Activated CD4-positive, alpha-beta memory T cell treated with anti-CD3 and anti-CD28 coated beads for 36 hours (primary cell): ENCODE data around the gene PDE10A. TPM values are rescaled to one million over a fixed set of nuclear protein-coding genes. Genes with fewer than 3 reads are reported as not detected.

Source experiments
- CTCF ChIA-PET: fragments of 350-600 bp; sonication (Branson Sonifier 250); formaldehyde crosslinking; loops from one replicate; lab custom pipeline; 2021; ENCODE audit warnings: antibody characterized with exemption, inconsistent platforms; lab: Charles Lee
- POLR2A ChIA-PET: fragments of 350-600 bp; sonication (Branson Sonifier 250); formaldehyde crosslinking; loops from one replicate; lab custom pipeline; 2021; ENCODE audit warnings: antibody characterized with exemption; lab: Charles Lee
- DNase-seq: peaks from one replicate; pipeline ENCODE4 v3.0.0-alpha.2; 2020
- H3K27ac Mint-ChIP-seq: one replicate; pipeline ENCODE4 v1.8.0; 2021; ENCODE audit warnings: mixed read lengths
- H3K27me3 Mint-ChIP-seq: one replicate; pipeline ENCODE4 v1.8.0; 2021; ENCODE audit warnings: mixed read lengths
- H3K36me3 Mint-ChIP-seq: one replicate; pipeline ENCODE4 v1.8.0; 2021; ENCODE audit warnings: mixed read lengths
- H3K4me1 Mint-ChIP-seq: one replicate; pipeline ENCODE4 v1.8.0; 2021; ENCODE audit warnings: low read depth, mixed read lengths
- H3K4me3 Mint-ChIP-seq: one replicate; pipeline ENCODE4 v1.8.0; 2021; ENCODE audit warnings: mild to moderate bottlenecking, mixed read lengths
- H3K9me3 Mint-ChIP-seq: one replicate; pipeline ENCODE4 v1.8.0; 2021; ENCODE audit warnings: mixed read lengths
- intact Hi-C: fragments of 100-400 bp; cut with micrococcal nuclease; formaldehyde crosslinking; loops from one replicate; pipeline ENCODE4 v1.15.1; 2023
- total RNA-seq, 2 experiments: library from RNA; stranded (reverse); gene quantifications; one replicate each; pipeline ENCODE4 v1.2.3, GENCODE V29; 2021

PDE10A gene
- total RNA-seq, 2 experiments from 2014 or later: not detected

- POLR2A ChIA-PET: no interaction called here
- Mint-ChIP-seq H3K4me1 (no peaks in the 10 kb centered on the region), H3K9me3 (no peaks in the 10 kb centered on the region), H3K4me3 (no peak overlapping the region), H3K36me3 (no peaks in the 10 kb centered on the region), H3K27ac (no peak overlapping the region), H3K27me3 (no peaks in the 10 kb centered on the region)
- CTCF ChIA-PET: no interaction called here
- intact Hi-C loops: no loop called here
- no peak for DNase-seq
Measured at GRCh38 chr6:165455488-165455887, 207.6 kb downstream of the PDE10A start.

DNA sequence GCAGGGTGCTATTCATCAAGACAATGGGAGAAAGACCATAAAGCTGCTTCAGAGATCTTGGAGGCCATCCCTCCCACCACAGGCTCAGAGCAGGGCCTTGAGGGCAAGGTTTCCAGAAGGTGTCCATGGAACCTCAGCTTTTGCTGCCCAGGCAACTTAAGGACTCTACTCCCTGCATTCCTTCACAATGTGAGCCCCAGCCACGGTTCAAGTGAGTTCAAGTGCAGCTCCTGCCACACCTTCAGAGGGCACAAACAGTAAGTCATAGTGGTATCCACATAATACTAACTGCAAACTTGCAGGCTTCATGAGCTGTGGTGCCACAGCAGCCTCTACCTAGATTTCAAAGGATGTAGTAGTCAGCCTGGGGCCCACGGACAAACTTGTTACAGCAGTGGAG lies 209.6 kb downstream of the PDE10A start:
- H3K36me3 Mint-ChIP-seq: no peaks in the 10 kb centered on the region
- ChIA-PET CTCF (no interaction called here), POLR2A (no interaction called here)
- no peak overlapping the region for H3K27ac Mint-ChIP-seq
- H3K9me3 Mint-ChIP-seq: no peaks in the 10 kb centered on the region
- no peak overlapping the region for H3K4me3 Mint-ChIP-seq
- H3K27me3 Mint-ChIP-seq: no peaks in the 10 kb centered on the region
- no peaks in the 10 kb centered on the region for H3K4me1 Mint-ChIP-seq
- no peak for DNase-seq
- intact Hi-C loops: no loop called here

DNA sequence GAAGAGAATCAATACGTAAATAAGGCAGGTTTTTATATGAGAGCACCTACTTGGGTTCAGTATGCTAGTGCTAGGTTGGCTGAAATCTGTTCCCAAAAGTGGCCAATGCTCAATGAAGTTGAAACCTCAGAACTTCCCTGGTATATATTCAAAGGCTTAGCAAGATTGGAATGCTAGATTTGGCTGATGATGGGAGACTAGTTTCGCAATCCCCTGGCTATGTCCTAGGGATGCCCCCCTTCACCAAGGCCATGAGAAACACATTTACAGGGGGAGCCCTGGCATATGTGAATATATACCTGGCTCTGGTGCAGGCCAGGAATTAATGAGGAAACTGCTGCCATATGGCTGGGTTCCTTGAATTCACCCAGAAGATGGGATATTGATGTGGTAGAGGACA lies 211.2 kb downstream of the PDE10A start:
- Mint-ChIP-seq H3K36me3 (no peaks in the 10 kb centered on the region), H3K9me3 (no peaks in the 10 kb centered on the region), H3K27me3 (no peaks in the 10 kb centered on the region), H3K27ac (no peak overlapping the region), H3K4me3 (no peak overlapping the region), H3K4me1 (no peaks in the 10 kb centered on the region)
- ChIA-PET POLR2A (no interaction called here), CTCF (no interaction called here)
- no peak for DNase-seq
- intact Hi-C loops: no loop called here

GRCh38 chr6:165448210-165448609 lies 214.8 kb downstream of the PDE10A start:
- POLR2A ChIA-PET: no interaction called here
- no peak overlapping the region for H3K27ac Mint-ChIP-seq
- CTCF ChIA-PET: no interaction called here
- no peak for DNase-seq
- H3K36me3 Mint-ChIP-seq: no peaks in the 10 kb centered on the region
- H3K4me3 Mint-ChIP-seq: no peak overlapping the region
- no peaks in the 10 kb centered on the region for H3K9me3 Mint-ChIP-seq
- no peaks in the 10 kb centered on the region for H3K4me1 Mint-ChIP-seq
- intact Hi-C loops: no loop called here
- H3K27me3 Mint-ChIP-seq: no peaks in the 10 kb centered on the region

- H3K27ac Mint-ChIP-seq: no peak overlapping the region
- no peaks in the 10 kb centered on the region for H3K36me3 Mint-ChIP-seq
- no peak overlapping the region for H3K4me3 Mint-ChIP-seq
- CTCF ChIA-PET: no interaction called here
- no peaks in the 10 kb centered on the region for H3K9me3 Mint-ChIP-seq
- intact Hi-C loops: no loop called here
- H3K27me3 Mint-ChIP-seq: no peaks in the 10 kb centered on the region
- POLR2A ChIA-PET: no interaction called here
- H3K4me1 Mint-ChIP-seq: no peaks in the 10 kb centered on the region
- DNase-seq: no peak
Measured at GRCh38 chr6:165447141-165447540, 215.9 kb downstream of the PDE10A start.

GRCh38 chr6:165446331-165446730 lies 216.7 kb downstream of the PDE10A start:
- no peaks in the 10 kb centered on the region for H3K27me3 Mint-ChIP-seq
- no peak overlapping the region for H3K27ac Mint-ChIP-seq
- ChIA-PET POLR2A (no interaction called here), CTCF (no interaction called here)
- H3K4me3 Mint-ChIP-seq: no peak overlapping the region
- intact Hi-C loops: no loop called here
- H3K4me1 Mint-ChIP-seq: no peaks in the 10 kb centered on the region
- H3K9me3 Mint-ChIP-seq: no peaks in the 10 kb centered on the region
- no peak for DNase-seq
- H3K36me3 Mint-ChIP-seq: no peaks in the 10 kb centered on the region

DNA sequence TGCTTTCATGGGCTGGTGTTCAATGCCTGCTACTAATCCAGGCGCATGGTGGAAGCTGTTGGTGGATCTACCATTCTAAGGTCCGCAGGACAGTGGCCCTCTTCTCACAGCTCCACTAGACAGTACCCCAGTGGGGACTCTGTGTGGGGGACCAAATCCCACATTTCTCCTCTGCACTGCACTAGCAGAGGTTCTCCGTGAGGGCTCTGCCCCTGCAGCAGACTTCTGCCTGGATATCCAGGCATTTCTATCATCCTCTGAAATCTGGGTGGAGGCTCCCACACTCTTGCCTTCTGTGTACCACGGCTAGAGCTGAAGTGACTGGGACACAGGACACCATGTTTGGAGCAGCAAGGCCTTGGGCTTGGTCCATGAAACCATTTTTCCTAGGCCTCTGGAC lies 219.6 kb downstream of the PDE10A start:
- POLR2A ChIA-PET: no interaction called here
- no peak for DNase-seq
- intact Hi-C loops: loop anchor here (5.0 kb wide), 1 partner anchor 664 kb away; no protein-coding TSS in a partner anchor
- Mint-ChIP-seq H3K4me3 (no peak overlapping the region), H3K27ac (no peak overlapping the region), H3K4me1 (no peaks in the 10 kb centered on the region), H3K27me3 (no peaks in the 10 kb centered on the region), H3K36me3 (no peaks in the 10 kb centered on the region), H3K9me3 (no peaks in the 10 kb centered on the region)
- CTCF ChIA-PET: no interaction called here

DNA sequence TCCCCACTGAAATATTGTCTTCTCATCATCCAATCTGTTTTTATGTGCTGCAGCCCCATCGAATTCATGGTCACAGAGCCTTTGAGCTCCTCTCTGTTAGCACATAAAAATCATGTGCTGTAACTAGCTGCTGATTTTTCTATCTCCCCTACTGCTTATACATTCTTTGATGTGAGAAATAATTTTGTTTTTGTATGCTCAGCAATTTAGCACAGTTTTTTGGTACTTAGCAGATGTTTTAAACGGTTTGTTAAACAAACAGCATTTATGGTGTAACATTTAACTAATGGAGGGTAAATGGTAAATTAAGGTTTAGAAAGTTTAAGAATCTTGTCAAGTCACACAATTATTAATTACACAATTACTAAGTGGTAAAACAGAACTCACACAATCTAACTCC lies 221.9 kb downstream of the PDE10A start:
- Mint-ChIP-seq H3K27ac (no peak overlapping the region), H3K4me1 (no peaks in the 10 kb centered on the region), H3K4me3 (no peak overlapping the region), H3K9me3 (no peaks in the 10 kb centered on the region), H3K27me3 (no peaks in the 10 kb centered on the region), H3K36me3 (no peaks in the 10 kb centered on the region)
- POLR2A ChIA-PET: no interaction called here
- intact Hi-C loops: loop anchor here (5.0 kb wide), 1 partner anchor 666 kb away; no protein-coding TSS in a partner anchor
- CTCF ChIA-PET: interaction anchor here (0.7 to 1.6 kb wide), 3 partner anchors 17 to 412 kb away, joined by 3 to 5 read pairs (median 4); no protein-coding TSS in a partner anchor
- DNase-seq: no peak

DNA sequence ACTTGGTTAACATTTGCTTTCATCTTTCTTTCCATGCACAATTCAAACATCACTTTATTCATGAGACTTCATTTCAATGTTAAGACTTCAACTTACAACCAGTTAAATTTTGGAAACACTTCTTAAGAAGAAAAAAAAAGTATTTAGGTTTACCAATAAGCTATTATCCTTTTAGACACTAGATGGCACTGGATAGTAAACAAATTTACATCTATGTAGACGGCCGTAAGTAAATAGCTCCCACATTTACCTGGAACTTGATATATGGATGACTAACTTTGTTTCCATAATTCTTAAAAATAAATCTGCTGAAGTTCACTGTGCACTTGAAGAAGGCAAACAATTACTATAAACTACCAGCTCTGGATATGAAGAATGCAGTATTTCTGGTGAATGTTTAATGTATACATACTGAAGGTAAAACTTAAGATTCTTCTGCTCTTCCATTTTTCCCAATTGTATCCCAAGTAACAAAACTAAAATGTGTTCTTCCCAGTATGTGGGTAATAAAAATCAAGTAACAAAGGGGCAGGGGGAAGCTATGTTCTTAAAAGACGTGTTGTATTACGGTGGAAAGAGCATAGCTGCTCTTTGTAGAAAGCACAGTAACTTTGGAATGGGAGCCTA lies 223.0 kb downstream of the PDE10A start:
- DNase-seq: no peak
- no peaks in the 10 kb centered on the region for H3K36me3 Mint-ChIP-seq
- ChIA-PET CTCF (interaction anchor here (0.7 to 1.6 kb wide), 5 partner anchors 12 to 413 kb away, joined by 3 to 16 read pairs (median 4); no protein-coding TSS in a partner anchor), POLR2A (no interaction called here)
- intact Hi-C loops: loop anchor here (1.0 to 5.0 kb wide), 2 partner anchors 410 to 667 kb away; no protein-coding TSS in a partner anchor
- H3K4me1 Mint-ChIP-seq: no peaks in the 10 kb centered on the region
- no peaks in the 10 kb centered on the region for H3K9me3 Mint-ChIP-seq
- no peak overlapping the region for H3K27ac Mint-ChIP-seq
- H3K27me3 Mint-ChIP-seq: no peaks in the 10 kb centered on the region
- H3K4me3 Mint-ChIP-seq: no peak overlapping the region

DNA sequence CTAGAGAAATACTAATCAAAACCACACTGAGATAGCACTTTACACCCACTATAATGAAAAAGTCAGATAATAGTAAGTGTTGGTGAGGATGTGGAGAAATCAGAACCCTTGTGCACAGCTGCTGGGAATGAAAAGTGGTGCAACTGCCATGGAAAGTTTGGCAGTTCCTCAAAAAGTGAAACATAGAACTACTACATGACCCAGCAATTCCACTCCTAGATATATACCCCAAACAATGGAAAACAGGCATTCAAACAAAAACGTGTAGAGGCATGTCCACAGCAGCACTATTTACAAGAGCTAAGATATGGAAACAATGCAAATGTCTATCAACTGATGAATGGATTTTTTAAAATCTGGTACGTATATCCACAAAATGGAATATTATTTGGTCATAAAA lies 236.1 kb downstream of the PDE10A start:
- no peak overlapping the region for H3K4me3 Mint-ChIP-seq
- no peaks in the 10 kb centered on the region for H3K4me1 Mint-ChIP-seq
- CTCF ChIA-PET: no interaction called here
- DNase-seq: no peak
- POLR2A ChIA-PET: no interaction called here
- no peaks in the 10 kb centered on the region for H3K9me3 Mint-ChIP-seq
- intact Hi-C loops: no loop called here
- H3K27ac Mint-ChIP-seq: no peak overlapping the region
- H3K27me3 Mint-ChIP-seq: no peaks in the 10 kb centered on the region
- H3K36me3 Mint-ChIP-seq: no peaks in the 10 kb centered on the region

GRCh38 chr6:165422192-165422591 lies 240.8 kb downstream of the PDE10A start:
- intact Hi-C loops: no loop called here
- Mint-ChIP-seq H3K4me3 (no peak overlapping the region), H3K27me3 (no peaks in the 10 kb centered on the region), H3K27ac (no peak overlapping the region), H3K4me1 (no peaks in the 10 kb centered on the region), H3K9me3 (peaks cover 2% of the 10 kb centered on the region), H3K36me3 (no peaks in the 10 kb centered on the region)
- ChIA-PET CTCF (no interaction called here), POLR2A (no interaction called here)
- no peak for DNase-seq

DNA sequence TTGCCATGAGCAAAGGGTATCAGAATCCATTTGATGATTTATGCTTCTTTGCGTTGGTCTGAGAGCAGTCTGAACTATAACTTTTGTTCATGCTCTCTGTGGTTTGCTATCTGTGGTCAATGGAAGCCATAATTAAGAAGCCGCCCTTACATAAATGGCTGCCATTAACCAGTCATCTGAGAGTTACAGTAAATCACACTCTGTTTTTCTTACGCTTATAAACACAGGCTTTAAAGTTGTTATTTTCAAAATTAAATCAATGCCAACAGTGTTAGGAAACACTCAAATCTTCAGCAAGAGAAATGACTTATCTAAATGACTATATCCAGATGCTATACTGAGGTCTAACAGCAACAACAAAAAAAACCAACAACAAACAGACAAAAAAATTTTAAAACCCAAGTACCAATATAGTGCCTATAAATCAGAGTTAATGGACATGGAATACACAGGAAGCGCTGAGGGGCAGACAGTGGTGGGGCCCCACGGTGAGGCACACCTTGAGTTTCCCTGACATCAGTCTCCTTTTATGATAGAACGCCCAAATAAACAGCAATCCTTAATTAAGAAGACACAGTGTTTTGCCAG lies 245.7 kb downstream of the PDE10A start:
- H3K36me3 Mint-ChIP-seq: no peaks in the 10 kb centered on the region
- H3K4me3 Mint-ChIP-seq: no peak overlapping the region
- CTCF ChIA-PET: no interaction called here
- no peak overlapping the region for H3K27ac Mint-ChIP-seq
- POLR2A ChIA-PET: no interaction called here
- DNase-seq: no peak
- peaks cover 2% of the 10 kb centered on the region for H3K9me3 Mint-ChIP-seq
- H3K4me1 Mint-ChIP-seq: no peaks in the 10 kb centered on the region
- intact Hi-C loops: no loop called here
- H3K27me3 Mint-ChIP-seq: no peaks in the 10 kb centered on the region

DNA sequence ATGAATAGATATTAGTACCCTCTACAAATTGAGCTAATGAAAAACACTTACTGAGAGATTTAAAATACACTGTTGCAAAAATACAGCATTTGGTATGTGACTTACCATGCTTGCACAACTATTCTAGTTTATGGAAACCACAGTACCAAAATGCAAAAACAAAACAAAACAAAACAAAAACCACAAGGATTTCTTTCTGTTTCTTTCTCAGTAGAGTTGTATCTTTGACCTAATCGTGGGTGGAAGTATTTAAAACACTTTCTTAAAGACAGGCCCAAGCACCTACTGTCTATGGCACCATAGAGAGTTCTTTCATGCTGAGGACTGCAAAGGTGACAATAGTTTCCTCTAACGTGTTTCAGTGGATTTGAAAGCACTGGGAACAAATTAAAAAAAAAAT lies 258.3 kb downstream of the PDE10A start:
- DNase-seq: no peak
- ChIA-PET POLR2A (no interaction called here), CTCF (no interaction called here)
- H3K27ac Mint-ChIP-seq: no peak overlapping the region
- no peaks in the 10 kb centered on the region for H3K36me3 Mint-ChIP-seq
- no peaks in the 10 kb centered on the region for H3K4me1 Mint-ChIP-seq
- H3K4me3 Mint-ChIP-seq: no peak overlapping the region
- peaks cover 9% of the 10 kb centered on the region for H3K9me3 Mint-ChIP-seq
- no peaks in the 10 kb centered on the region for H3K27me3 Mint-ChIP-seq
- intact Hi-C loops: no loop called here
